Liver (tissue), 9 donors: ENCODE data around the gene BAHD1. TPM values are rescaled to one million over a fixed set of nuclear protein-coding genes. Genes with fewer than 3 reads are reported as not detected.

ENCODE experiments used
- DNase-seq: peaks from one replicate; pipeline ENCODE4 v3.0.0-alpha.2; 2017; ENCODE audit warnings: low spot score
- H3K27ac ChIP-seq, 2 donors: one replicate each; pipeline ENCODE4 v1.7.0; 2013; ENCODE audit warnings: inconsistent platforms in 2 of 2, low read length in 2 of 2, control low read depth in 1 of 2, low read depth in 1 of 2, mild to moderate bottlenecking in 1 of 2
- H3K27me3 ChIP-seq, 4 donors: one replicate each; pipeline versions ENCODE4 v1.6.1 to v1.7.0; 2013; ENCODE audit warnings: low read length in 3 of 4, inconsistent platforms in 1 of 4, mild to moderate bottlenecking in 1 of 4, moderate library complexity in 1 of 4; ENCODE audit not compliant: control insufficient read depth in 4 of 4, insufficient read depth in 4 of 4
- H3K36me3 ChIP-seq, 4 donors: one replicate each; pipeline versions ENCODE4 v1.6.1 to v1.7.0; 2013; ENCODE audit warnings: low read length in 3 of 4, mild to moderate bottlenecking in 3 of 4, low read depth in 1 of 4, moderate library complexity in 1 of 4; ENCODE audit not compliant: control insufficient read depth in 4 of 4, insufficient read depth in 3 of 4
- H3K4me1 ChIP-seq, 4 donors: one replicate each; pipeline versions ENCODE4 v1.6.1 to v1.7.0; 2013; ENCODE audit warnings: low read length in 3 of 4, mild to moderate bottlenecking in 3 of 4, moderate library complexity in 1 of 4; ENCODE audit not compliant: control insufficient read depth in 4 of 4, insufficient read depth in 4 of 4
- H3K4me3 ChIP-seq, 3 donors: one replicate each; pipeline versions ENCODE4 v1.6.1 to v1.7.0; 2013; ENCODE audit warnings: low read length in 3 of 3, control low read depth in 1 of 3, low read depth in 1 of 3, mild to moderate bottlenecking in 1 of 3
- H3K9ac ChIP-seq, 2 donors: one replicate each; pipeline ENCODE4 v1.7.0; 2013; ENCODE audit warnings: low read length in 2 of 2, mild to moderate bottlenecking in 2 of 2, moderate library complexity in 2 of 2, control low read depth in 1 of 2, low read depth in 1 of 2
- H3K9me3 ChIP-seq, 4 donors: one replicate each; pipeline versions ENCODE4 v1.6.1 to v1.7.0; 2013; ENCODE audit warnings: low read length in 3 of 4; ENCODE audit not compliant: control insufficient read depth in 4 of 4
- ATF3 ChIP-seq: IDR thresholded peaks from 2 replicates; pipeline ENCODE4 v1.6.1; 2016; ENCODE audit warnings: antibody characterized with exemption
- CTCF ChIP-seq: fragments of 150-350 bp; IDR thresholded peaks from 2 replicates; pipeline ENCODE4 v1.5.1; 2017; ENCODE audit warnings: improper control_type of control experiment, low read depth, low read length; ENCODE audit not compliant: missing input control
- EGR1 ChIP-seq, 2 donors: IDR thresholded peaks; 2 replicates each; pipeline ENCODE4 v1.6.1; 2016 to 2018; ENCODE audit warnings: antibody characterized with exemption in 2 of 2, low read depth in 2 of 2
- FOXA1 ChIP-seq: IDR thresholded peaks from 2 replicates; pipeline ENCODE4 v1.6.1; 2016; ENCODE audit warnings: antibody characterized with exemption
- FOXA2 ChIP-seq: IDR thresholded peaks from 2 replicates; pipeline ENCODE4 v1.6.1; 2016; ENCODE audit warnings: antibody characterized with exemption
- GABPA ChIP-seq, 2 donors: IDR thresholded peaks in 1 of 2; conservative IDR thresholded peaks in 1 of 2; 2 replicates each; pipeline ENCODE4 v1.6.1; 2016; ENCODE audit warnings: antibody characterized with exemption in 2 of 2, mild to moderate bottlenecking in 1 of 2, moderate library complexity in 1 of 2
- HNF4A ChIP-seq, 2 donors: conservative IDR thresholded peaks; 2 replicates each; pipeline ENCODE4 v1.6.1; 2016; ENCODE audit warnings: antibody characterized with exemption in 2 of 2, mild to moderate bottlenecking in 2 of 2
- HNF4G ChIP-seq: IDR thresholded peaks from 2 replicates; pipeline ENCODE4 v1.6.1; 2016; ENCODE audit warnings: antibody characterized with exemption
- JUND ChIP-seq, 2 donors: IDR thresholded peaks; 2 replicates each; pipeline ENCODE4 v1.6.1; 2016; ENCODE audit warnings: antibody characterized with exemption in 2 of 2
- NR2F2 ChIP-seq: IDR thresholded peaks from 2 replicates; pipeline ENCODE4 v1.6.1; 2016; ENCODE audit warnings: antibody characterized with exemption
- RAD21 ChIP-seq, 2 donors: IDR thresholded peaks; 2 replicates each; pipeline ENCODE4 v1.6.1; 2016; ENCODE audit warnings: antibody characterized with exemption in 2 of 2, mild to moderate bottlenecking in 2 of 2
- REST ChIP-seq: IDR thresholded peaks from 2 replicates; pipeline ENCODE4 v1.6.1; 2016; ENCODE audit warnings: antibody characterized with exemption, mild to moderate bottlenecking
- RXRA ChIP-seq, 2 donors: IDR thresholded peaks; 2 replicates each; pipeline ENCODE4 v1.6.1; 2017 to 2018; ENCODE audit warnings: antibody characterized with exemption in 2 of 2, mild to moderate bottlenecking in 1 of 2
- SP1 ChIP-seq: IDR thresholded peaks from 2 replicates; pipeline ENCODE4 v1.6.1; 2018; ENCODE audit warnings: antibody characterized with exemption, mild to moderate bottlenecking
- TAF1 ChIP-seq: conservative IDR thresholded peaks from 2 replicates; pipeline ENCODE4 v1.6.1; 2016; ENCODE audit warnings: antibody characterized with exemption, mild to moderate bottlenecking
- YY1 ChIP-seq: IDR thresholded peaks from 2 replicates; pipeline ENCODE4 v1.6.1; 2016; ENCODE audit warnings: antibody characterized with exemption, mild to moderate bottlenecking
- ZBTB33 ChIP-seq: IDR thresholded peaks from 2 replicates; pipeline ENCODE4 v1.6.1; 2016; ENCODE audit warnings: antibody characterized with exemption
- WGBS: extraction: QIAGEN DNeasy Blood & Tissue Kit; methylation state at CpG from one replicate; pipeline ENCODE4 v1.1.7; 2013; 5-methylcytosine and 5-hydroxymethylcytosine counted together
- polyA plus RNA-seq, 2 donors: library from polyadenylated mRNA; stranded (reverse) in 1 of 2; unstranded in 1 of 2; fragments of 200-250 nt in 1 of 2; fragments of >200 nt in 1 of 2; fragmentation: Nextera tagmentation in 1 of 2; extraction: Ambion mirVana in 1 of 2; gene quantifications; one replicate each; pipeline versions ENCODE4 v1.2.1 to v1.2.3, GENCODE V29; 2013 to 2015
- total RNA-seq, 2 donors: library from RNA; depleted of rRNA; stranded (reverse); fragments of >200 nt; gene quantifications; one replicate each; pipeline ENCODE4 v1.2.3, GENCODE V29; 2014
- TF ChIP-seq, protein P1 (sequence below): IDR thresholded peaks from 2 replicates; pipeline ENCODE4 v1.6.1; 2016; ENCODE audit warnings: antibody characterized with exemption
- donor health status: healthy.
- donor health status: healthy.
- donor health status: healthy.
- donor health status: healthy.
- donor health status: healthy.

The BAHD1 gene
- total and polyA plus RNA-seq, 4 donors, result 1.8 to 8.7 (median 6.6) TPM

GRCh38 chr15:40511472-40512133 lies 70.8 kb downstream of the BAHD1 start:
- Histone ChIP-seq H3K27ac (peak overlapping the region; percentile 69 to 86), H3K9ac (peak overlapping the region; percentile 44 to 47), H3K9me3 (no peaks in the 10 kb centered on the region), H3K27me3 (no peaks in the 10 kb centered on the region), H3K4me1 (peaks cover 2 to 24% (median 10%) of the 10 kb centered on the region in 4 donors), H3K36me3 (no peaks in the 10 kb centered on the region), H3K4me3 (peak overlapping the region; percentile 43 to 68 (median 65))
- TF ChIP-seq RXRA (IDR thresholded peaks at IDR 0.05), result peak; percentile 58 to 68
- TF ChIP-seq ZBTB33, result no peak
- TF ChIP-seq GABPA (IDR thresholded peaks at IDR 0.05 in 1 of 2, conservative IDR thresholded peaks at IDR 0.05 in 1 of 2), result no peak
- TF ChIP-seq ATF3, result peak; percentile 80
- TF ChIP-seq TAF1, result peak; percentile 62
- TF ChIP-seq, protein P1, sequence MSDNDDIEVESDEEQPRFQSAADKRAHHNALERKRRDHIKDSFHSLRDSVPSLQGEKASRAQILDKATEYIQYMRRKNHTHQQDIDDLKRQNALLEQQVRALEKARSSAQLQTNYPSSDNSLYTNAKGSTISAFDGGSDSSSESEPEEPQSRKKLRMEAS, result no peak
- TF ChIP-seq FOXA1, result no peak
- TF ChIP-seq JUND (IDR thresholded peaks at IDR 0.05), result no peak
- peak; percentile 38 for TF ChIP-seq HNF4G
- peak; percentile 67 for TF ChIP-seq YY1
- TF ChIP-seq HNF4A (conservative IDR thresholded peaks at IDR 0.05), result peak; percentile 75 to 78
- peak in 1 of 2 donors; percentile 4 for TF ChIP-seq RAD21 (IDR thresholded peaks at IDR 0.05)
- TF ChIP-seq REST, result peak; percentile 9
- no peak for TF ChIP-seq CTCF
- TF ChIP-seq FOXA2, result no peak
- no peak for TF ChIP-seq EGR1 (IDR thresholded peaks at IDR 0.05; ENCODE audit: low read depth in 2 of 2)
- peak; percentile 94 for TF ChIP-seq NR2F2
- TF ChIP-seq SP1, result peak; percentile 86
- DNase-seq, result peak; percentile 79
- under 1% methylated on average over 61 of the region's 61 CpGs for WGBS
